Naive thymus-derived CD8-positive, alpha-beta T cell (primary cell): Measurements from ENCODE around the gene SYT15. TPM values are rescaled to one million over a fixed set of nuclear protein-coding genes. Genes with fewer than 3 reads are reported as not detected.
"Not testable (repeated sequence)": the region's sequence is repeated elsewhere in the genome, so short reads cannot be mapped to it uniquely, and the experiment has no call there.

Source experiments
- ATAC-seq, 2 donors: fragments of 150-1000 bp; cut with Tn5 transposase in 1 of 2; sonication (Bioruptor Pico), chemical (Tn5 transposase) in 1 of 2; 1 replicate in 1 of 2; 2 replicates in 1 of 2; pipeline ENCODE4 v1.10.0; 2021; ENCODE audit warnings: mild to moderate bottlenecking in 2 of 2, moderate library complexity in 2 of 2
- POLR2A ChIA-PET: fragments of 350-600 bp; sonication (Branson Sonifier 250); formaldehyde crosslinking; loops from one replicate; lab custom pipeline; 2021; ENCODE audit warnings: antibody characterized with exemption; lab: Charles Lee
- DNase-seq, 10 donors: peaks; one replicate each; pipeline versions ENCODE4 v3.0.0 to v3.0.0-alpha.2; 2020 to 2022
- H3K27ac Mint-ChIP-seq, 10 donors: one replicate each; pipeline ENCODE4 v1.8.0; 2020 to 2022; ENCODE audit warnings: mild to moderate bottlenecking in 10 of 10, mixed read lengths in 10 of 10, moderate library complexity in 4 of 10, inconsistent platforms in 1 of 10
- H3K27me3 Mint-ChIP-seq, 5 donors: one replicate each; pipeline ENCODE4 v1.8.0; 2021 to 2022; ENCODE audit warnings: mixed read lengths in 5 of 5
- H3K36me3 Mint-ChIP-seq, 3 donors: one replicate each; pipeline ENCODE4 v1.8.0; 2020 to 2022; ENCODE audit warnings: mixed read lengths in 3 of 3, mild to moderate bottlenecking in 2 of 3, inconsistent platforms in 1 of 3
- H3K4me1 Mint-ChIP-seq, 4 donors: one replicate each; pipeline ENCODE4 v1.8.0; 2021 to 2022; ENCODE audit warnings: mixed read lengths in 4 of 4
- H3K4me3 Mint-ChIP-seq, 10 donors: one replicate each; pipeline ENCODE4 v1.8.0; 2020 to 2022; ENCODE audit warnings: mild to moderate bottlenecking in 10 of 10, mixed read lengths in 10 of 10, moderate library complexity in 6 of 10, inconsistent platforms in 1 of 10
- H3K9me3 Mint-ChIP-seq, 9 donors: one replicate each; pipeline ENCODE4 v1.8.0; 2020 to 2022; ENCODE audit warnings: mixed read lengths in 9 of 9, mild to moderate bottlenecking in 3 of 9, inconsistent platforms in 1 of 9, moderate library complexity in 1 of 9
- polyA plus RNA-seq, 3 donors: library from polyadenylated mRNA; unstranded; fragments of 300-500 nt; fragmentation: Illumina TruSeq; gene quantifications; one replicate each; pipeline ENCODE4 v1.2.3, GENCODE V29; 2021
- total RNA-seq, 8 experiments: library from RNA in 2 of 8; stranded (reverse) in 2 of 8; gene quantifications; one replicate each; pipeline ENCODE4 v1.2.3 and lab custom pipeline; 2021 to 2026

The SYT15 gene
- total and polyA plus RNA-seq, 5 experiments from 2014 or later: 0.08 to 1.9 (median 0.13) TPM

- H3K4me3 Mint-ChIP-seq: not testable (repeated sequence)
Measured at GRCh38 chr10:46567151-46567550, 11.8 kb upstream of the SYT15 start.

GRCh38 chr10:46570655-46571054 is 8.3 kb upstream of the SYT15 start:
- H3K4me3 Mint-ChIP-seq, DNase-seq, H3K36me3 Mint-ChIP-seq, POLR2A ChIA-PET, H3K4me1 Mint-ChIP-seq, ATAC-seq, H3K27ac Mint-ChIP-seq, H3K9me3 Mint-ChIP-seq, H3K27me3 Mint-ChIP-seq: not testable (repeated sequence)

More at GRCh38 chr10:46567151-46567550, 11.8 kb upstream of the SYT15 start:
- H3K27me3 Mint-ChIP-seq, H3K27ac Mint-ChIP-seq, ATAC-seq, H3K36me3 Mint-ChIP-seq, POLR2A ChIA-PET, H3K4me1 Mint-ChIP-seq, H3K9me3 Mint-ChIP-seq: not testable (repeated sequence)
- DNase-seq: peak in 1 of 10 donors; percentile 6

GRCh38 chr10:46572765-46573164 is 6.2 kb upstream of the SYT15 start:
- H3K36me3 Mint-ChIP-seq, POLR2A ChIA-PET, H3K4me1 Mint-ChIP-seq, ATAC-seq, H3K9me3 Mint-ChIP-seq, H3K27ac Mint-ChIP-seq, H3K4me3 Mint-ChIP-seq, H3K27me3 Mint-ChIP-seq: not testable (repeated sequence)
- DNase-seq: peak in 1 of 10 donors; percentile 8

- DNase-seq, POLR2A ChIA-PET, H3K27me3 Mint-ChIP-seq, H3K36me3 Mint-ChIP-seq, ATAC-seq, H3K4me1 Mint-ChIP-seq, H3K9me3 Mint-ChIP-seq, H3K4me3 Mint-ChIP-seq, H3K27ac Mint-ChIP-seq: not testable (repeated sequence)
Measured at GRCh38 chr10:46573314-46573713, 5.6 kb upstream of the SYT15 start.

- H3K4me1 Mint-ChIP-seq, POLR2A ChIA-PET, H3K36me3 Mint-ChIP-seq, H3K27ac Mint-ChIP-seq, H3K9me3 Mint-ChIP-seq, H3K4me3 Mint-ChIP-seq, ATAC-seq, H3K27me3 Mint-ChIP-seq, DNase-seq: not testable (repeated sequence)
Measured at GRCh38 chr10:46573884-46574283, 5.0 kb upstream of the SYT15 start.

GRCh38 chr10:46577624-46578473 is 1.1 kb upstream of the SYT15 start:
- H3K4me3 Mint-ChIP-seq, H3K27me3 Mint-ChIP-seq, H3K9me3 Mint-ChIP-seq, H3K4me1 Mint-ChIP-seq, POLR2A ChIA-PET, ATAC-seq, H3K27ac Mint-ChIP-seq, H3K36me3 Mint-ChIP-seq: not testable (repeated sequence)
- peak in 1 of 10 donors; percentile 19 for DNase-seq

- H3K4me1 Mint-ChIP-seq, H3K27me3 Mint-ChIP-seq, H3K36me3 Mint-ChIP-seq, DNase-seq, H3K4me3 Mint-ChIP-seq, POLR2A ChIA-PET, H3K27ac Mint-ChIP-seq, H3K9me3 Mint-ChIP-seq, ATAC-seq: not testable (repeated sequence)
Measured at GRCh38 chr10:46579378-46579777, 450 bp downstream of the SYT15 start.

GRCh38 chr10:46581997-46582396 is 3.1 kb downstream of the SYT15 start:
- ATAC-seq, POLR2A ChIA-PET, H3K9me3 Mint-ChIP-seq: not testable (repeated sequence)

GRCh38 chr10:46582568-46582967 is 3.6 kb downstream of the SYT15 start:
- H3K27ac Mint-ChIP-seq, H3K9me3 Mint-ChIP-seq, H3K4me1 Mint-ChIP-seq, ATAC-seq, POLR2A ChIA-PET, H3K27me3 Mint-ChIP-seq, H3K36me3 Mint-ChIP-seq, H3K4me3 Mint-ChIP-seq, DNase-seq: not testable (repeated sequence)

More at GRCh38 chr10:46581997-46582396, 3.1 kb downstream of the SYT15 start:
- peak in 1 of 10 donors; percentile 34 for DNase-seq
- not testable (repeated sequence) for H3K4me3 Mint-ChIP-seq, H3K36me3 Mint-ChIP-seq, H3K27me3 Mint-ChIP-seq, H3K27ac Mint-ChIP-seq, H3K4me1 Mint-ChIP-seq

GRCh38 chr10:46584196-46584595 is 5.3 kb downstream of the SYT15 start:
- H3K36me3 Mint-ChIP-seq, ATAC-seq, H3K4me1 Mint-ChIP-seq, H3K4me3 Mint-ChIP-seq, H3K27me3 Mint-ChIP-seq, H3K27ac Mint-ChIP-seq, POLR2A ChIA-PET, H3K9me3 Mint-ChIP-seq: not testable (repeated sequence)
- peak in 1 of 10 donors; percentile 16 for DNase-seq

GRCh38 chr10:46585246-46585645 is 6.3 kb downstream of the SYT15 start:
- H3K4me1 Mint-ChIP-seq, POLR2A ChIA-PET, ATAC-seq, H3K4me3 Mint-ChIP-seq, H3K9me3 Mint-ChIP-seq, H3K27me3 Mint-ChIP-seq, DNase-seq, H3K36me3 Mint-ChIP-seq, H3K27ac Mint-ChIP-seq: not testable (repeated sequence)

- H3K27me3 Mint-ChIP-seq, H3K27ac Mint-ChIP-seq, POLR2A ChIA-PET, H3K4me3 Mint-ChIP-seq, DNase-seq, ATAC-seq, H3K4me1 Mint-ChIP-seq, H3K36me3 Mint-ChIP-seq, H3K9me3 Mint-ChIP-seq: not testable (repeated sequence)
Measured at GRCh38 chr10:46587546-46587945, 8.6 kb downstream of the SYT15 start.

GRCh38 chr10:46588221-46588620 is 9.3 kb downstream of the SYT15 start:
- H3K27ac Mint-ChIP-seq, H3K9me3 Mint-ChIP-seq, H3K36me3 Mint-ChIP-seq, DNase-seq, H3K4me1 Mint-ChIP-seq, POLR2A ChIA-PET, H3K4me3 Mint-ChIP-seq, H3K27me3 Mint-ChIP-seq: not testable (repeated sequence)
- peak in 1 of 2 donors; percentile 40 for ATAC-seq

- POLR2A ChIA-PET, H3K36me3 Mint-ChIP-seq, H3K9me3 Mint-ChIP-seq, ATAC-seq, H3K27me3 Mint-ChIP-seq, DNase-seq, H3K4me1 Mint-ChIP-seq, H3K4me3 Mint-ChIP-seq, H3K27ac Mint-ChIP-seq: not testable (repeated sequence)
Measured at GRCh38 chr10:46589589-46589988, 10.7 kb downstream of the SYT15 start.
